Measurements from ENCODE around the gene SETD4.

DNA sequence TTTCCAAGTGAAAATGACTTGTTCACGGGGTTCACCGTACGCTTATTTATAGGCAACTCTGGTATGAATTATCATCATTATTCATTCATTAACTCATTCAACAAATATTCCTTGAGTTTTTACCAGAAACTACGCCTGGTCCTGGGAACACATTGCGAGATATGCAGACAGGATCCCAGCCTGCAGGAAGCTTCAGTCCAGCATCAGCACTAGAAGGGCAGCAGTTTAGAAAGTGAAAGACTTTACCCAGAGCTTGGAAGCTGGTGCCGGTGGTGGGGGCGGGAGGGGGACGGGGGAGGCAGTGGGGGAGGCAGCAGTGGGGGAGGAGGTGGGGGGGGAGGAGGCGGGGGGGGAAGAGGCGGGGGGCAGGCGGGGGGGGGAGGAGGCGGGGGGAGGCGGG lies 55.9 kb downstream of the SETD4 start:
- TF ChIP-seq, protein P1, sequence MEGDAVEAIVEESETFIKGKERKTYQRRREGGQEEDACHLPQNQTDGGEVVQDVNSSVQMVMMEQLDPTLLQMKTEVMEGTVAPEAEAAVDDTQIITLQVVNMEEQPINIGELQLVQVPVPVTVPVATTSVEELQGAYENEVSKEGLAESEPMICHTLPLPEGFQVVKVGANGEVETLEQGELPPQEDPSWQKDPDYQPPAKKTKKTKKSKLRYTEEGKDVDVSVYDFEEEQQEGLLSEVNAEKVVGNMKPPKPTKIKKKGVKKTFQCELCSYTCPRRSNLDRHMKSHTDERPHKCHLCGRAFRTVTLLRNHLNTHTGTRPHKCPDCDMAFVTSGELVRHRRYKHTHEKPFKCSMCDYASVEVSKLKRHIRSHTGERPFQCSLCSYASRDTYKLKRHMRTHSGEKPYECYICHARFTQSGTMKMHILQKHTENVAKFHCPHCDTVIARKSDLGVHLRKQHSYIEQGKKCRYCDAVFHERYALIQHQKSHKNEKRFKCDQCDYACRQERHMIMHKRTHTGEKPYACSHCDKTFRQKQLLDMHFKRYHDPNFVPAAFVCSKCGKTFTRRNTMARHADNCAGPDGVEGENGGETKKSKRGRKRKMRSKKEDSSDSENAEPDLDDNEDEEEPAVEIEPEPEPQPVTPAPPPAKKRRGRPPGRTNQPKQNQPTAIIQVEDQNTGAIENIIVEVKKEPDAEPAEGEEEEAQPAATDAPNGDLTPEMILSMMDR (IDR thresholded peaks at IDR 0.05): no peak
- TF ChIP-seq POLR2AphosphoS5 (IDR thresholded peaks at IDR 0.05): no peak

All from prostate gland (tissue), 2 donors.